Fibroblast of lung (primary cell): ENCODE measurements around the gene MCTP1. TPM values are rescaled to one million over a fixed set of nuclear protein-coding genes. Genes with fewer than 3 reads are reported as not detected.

ENCODE experiments used
- DNase-seq, 2 donors: peaks; one replicate each; pipeline versions ENCODE4 v3.0.0 to v3.0.0-alpha.2; 2010; ENCODE audit warnings: low read depth in 2 of 2
- H2AFZ ChIP-seq: 2 replicates; pipeline ENCODE4 v1.5.1; 2012; ENCODE audit warnings: low read length, control low read depth, inconsistent platforms
- H3K27ac ChIP-seq: 2 replicates; pipeline ENCODE4 v1.5.1; 2011; ENCODE audit warnings: low read length, control low read depth; ENCODE audit not compliant: insufficient read depth
- H3K27me3 ChIP-seq: 2 replicates; pipeline ENCODE4 v1.5.1; 2011; ENCODE audit warnings: mild to moderate bottlenecking, low read length; ENCODE audit not compliant: control insufficient read depth, insufficient read depth
- H3K36me3 ChIP-seq: 2 replicates; pipeline ENCODE4 v1.5.1; 2011; ENCODE audit warnings: low read length; ENCODE audit not compliant: control insufficient read depth, insufficient read depth
- H3K4me1 ChIP-seq: 2 replicates; pipeline ENCODE4 v1.5.1; 2011; ENCODE audit warnings: low read length; ENCODE audit not compliant: control insufficient read depth, insufficient read depth; ENCODE audit errors: extremely low read depth
- H3K4me2 ChIP-seq: 2 replicates; pipeline ENCODE4 v1.5.1; 2011; ENCODE audit warnings: low read length, control low read depth; ENCODE audit not compliant: insufficient read depth; ENCODE audit errors: extremely low read depth
- H3K4me3 ChIP-seq, 4 experiments: fragments of 200-600 bp in 1 of 4; sonication (generic) in 1 of 4; replicated peaks in 1 of 4; 2 replicates each; pipeline ENCODE4 v1.5.1; 2011 to 2016; ENCODE audit warnings: low read length in 4 of 4, low read depth in 3 of 4, mild to moderate bottlenecking in 3 of 4, control low read depth in 2 of 4, inconsistent platforms in 1 of 4, mixed read lengths in 1 of 4; ENCODE audit not compliant: insufficient read depth in 1 of 4; ENCODE audit errors: control extremely low read depth in 1 of 4
- H3K79me2 ChIP-seq: 2 replicates; pipeline ENCODE4 v1.5.1; 2012; ENCODE audit warnings: mild to moderate bottlenecking, low read length, inconsistent platforms; ENCODE audit not compliant: control insufficient read depth, insufficient read depth
- H3K9ac ChIP-seq: 2 replicates; pipeline ENCODE4 v1.5.1; 2011; ENCODE audit warnings: mild to moderate bottlenecking, low read length, control low read depth; ENCODE audit not compliant: insufficient read depth
- H3K9me3 ChIP-seq: 2 replicates; pipeline ENCODE4 v1.5.1; 2012; ENCODE audit warnings: low read depth, low read length; ENCODE audit not compliant: control insufficient read depth, insufficient read depth
- H4K20me1 ChIP-seq: 2 replicates; pipeline ENCODE4 v1.5.1; 2011; ENCODE audit warnings: low read length; ENCODE audit not compliant: control insufficient read depth, insufficient read depth; ENCODE audit errors: extremely low read depth
- CTCF ChIP-seq, 2 donors: IDR thresholded peaks in 1 of 2; conservative IDR thresholded peaks in 1 of 2; 1 replicate in 1 of 2; 2 replicates in 1 of 2; pipeline ENCODE4 v1.5.1; 2011 to 2012; ENCODE audit warnings: low read length in 2 of 2, control low read depth in 1 of 2, inconsistent platforms in 1 of 2, low read depth in 1 of 2, mild to moderate bottlenecking in 1 of 2
- EZH2 ChIP-seq: IDR thresholded peaks from 2 replicates; pipeline ENCODE4 v1.5.1; 2012; ENCODE audit warnings: low read length, control low read depth, mild to moderate bottlenecking; ENCODE audit errors: missing control alignments
- polyA plus RNA-seq, 2 donors: library from polyadenylated mRNA; depleted of rRNA in 1 of 2; stranded (reverse) in 1 of 2; unstranded in 1 of 2; fragments of >200 nt; gene quantifications; 2 replicates each; pipeline ENCODE4 v1.2.1, GENCODE V29; 2011 to 2012; ENCODE audit warnings: missing spikeins in 1 of 2
- total RNA-seq: library from RNA; depleted of rRNA; stranded (reverse); fragments of >200 nt; gene quantifications from 2 replicates; pipeline ENCODE4 v1.2.1, GENCODE V29; 2014

Gene MCTP1
- total and polyA plus RNA-seq, 2 donors (not counting 1 experiment from before 2014, with no cell fraction given) = 0.78 to 7.9 TPM

DNA sequence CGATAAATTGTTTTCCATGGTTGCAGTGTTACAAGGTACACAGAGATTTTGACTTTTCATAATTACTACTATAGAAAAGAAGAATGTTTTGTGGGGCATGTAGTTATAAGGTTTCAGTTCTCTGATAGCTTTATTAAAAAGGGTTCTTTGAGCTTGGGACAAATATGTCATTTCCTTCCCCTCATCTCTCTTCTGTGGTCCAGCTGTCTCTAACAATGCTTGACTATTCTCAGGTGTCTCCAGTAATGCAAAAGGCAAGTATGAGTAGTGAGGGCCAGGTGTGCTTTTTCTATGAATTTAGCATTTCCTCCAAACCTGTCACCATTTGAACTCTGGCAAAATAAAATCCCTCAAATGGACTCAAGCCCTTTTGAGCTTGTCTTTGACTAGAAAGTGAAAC, 582.2 kb downstream of the MCTP1 start:
- H2AFZ ChIP-seq = no peak overlapping the region
- H3K4me1 ChIP-seq = no peaks in the 10 kb centered on the region
- H4K20me1 ChIP-seq = no peaks in the 10 kb centered on the region
- H3K4me3 ChIP-seq = no peak overlapping the region
- no peaks in the 10 kb centered on the region for H3K9me3 ChIP-seq
- H3K4me2 ChIP-seq = no peak overlapping the region
- TF ChIP-seq CTCF (conservative IDR thresholded peaks at IDR 0.05 in 1 of 2, IDR thresholded peaks at IDR 0.05 in 1 of 2; ENCODE audit: low read depth in 1 of 2, low read length in 2 of 2) = no peak
- no peak for TF ChIP-seq EZH2
- DNase-seq = no peak
- no peak overlapping the region for H3K27ac ChIP-seq
- no peak overlapping the region for H3K9ac ChIP-seq
- H3K27me3 ChIP-seq = no peaks in the 10 kb centered on the region
- no peaks in the 10 kb centered on the region for H3K36me3 ChIP-seq
- H3K79me2 ChIP-seq = no peaks in the 10 kb centered on the region

DNA sequence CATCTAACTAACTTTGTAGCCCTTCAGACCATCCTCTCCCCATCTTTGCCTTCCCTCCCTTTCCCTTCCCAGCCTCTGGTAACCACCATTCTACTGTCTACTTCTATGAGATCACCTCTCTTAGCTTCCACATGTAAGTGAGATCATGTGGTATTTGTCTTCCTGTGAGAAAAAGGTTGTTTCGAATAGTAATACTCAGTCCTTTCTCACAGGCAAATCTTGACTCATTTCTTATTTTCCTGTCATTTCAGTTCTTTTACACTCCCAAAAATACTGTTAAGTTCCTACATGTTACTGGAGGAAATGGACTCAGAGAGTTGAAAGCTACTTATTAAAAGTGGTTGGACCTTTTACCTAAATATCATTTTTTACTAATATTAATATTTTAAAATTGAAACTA, 584.3 kb downstream of the MCTP1 start:
- Histone ChIP-seq H3K27me3 (no peaks in the 10 kb centered on the region), H3K4me2 (no peak overlapping the region), H3K27ac (no peak overlapping the region), H3K4me3 (no peak overlapping the region), H2AFZ (no peak overlapping the region), H3K4me1 (no peaks in the 10 kb centered on the region), H3K9ac (no peak overlapping the region), H4K20me1 (no peaks in the 10 kb centered on the region), H3K9me3 (no peaks in the 10 kb centered on the region), H3K79me2 (no peaks in the 10 kb centered on the region), H3K36me3 (no peaks in the 10 kb centered on the region)
- no peak for TF ChIP-seq EZH2
- DNase-seq = no peak

GRCh38 chr5:94699562-94699961, 585.3 kb downstream of the MCTP1 start:
- Histone ChIP-seq H4K20me1 (no peaks in the 10 kb centered on the region), H3K4me2 (no peak overlapping the region), H3K9me3 (no peaks in the 10 kb centered on the region), H3K36me3 (no peaks in the 10 kb centered on the region), H3K9ac (no peak overlapping the region), H3K4me1 (no peaks in the 10 kb centered on the region), H3K27ac (no peak overlapping the region), H2AFZ (no peak overlapping the region), H3K4me3 (no peak overlapping the region), H3K27me3 (no peaks in the 10 kb centered on the region), H3K79me2 (no peaks in the 10 kb centered on the region)
- no peak for TF ChIP-seq EZH2
- TF ChIP-seq CTCF (conservative IDR thresholded peaks at IDR 0.05 in 1 of 2, IDR thresholded peaks at IDR 0.05 in 1 of 2; ENCODE audit: low read depth in 1 of 2, low read length in 2 of 2) = no peak
- no peak for DNase-seq
